Neural crest cell (in vitro differentiated cells): Measurements from ENCODE around the gene CENPP. TPM values are rescaled to one million over a fixed set of nuclear protein-coding genes. Genes with fewer than 3 reads are reported as not detected.
A peak's percentile ranks its signal among the peaks of the same experiment; 100 is the strongest.

ENCODE experiments used
- DNase-seq: peaks from one replicate; pipeline ENCODE4 v3.0.0; 2021; ENCODE audit warnings: low read depth, mixed read lengths, low spot score
- H3K27ac Mint-ChIP-seq: one replicate; pipeline ENCODE4 v1.8.0; 2021; ENCODE audit warnings: mild to moderate bottlenecking, mixed read lengths; ENCODE audit not compliant: unreplicated experiment
- H3K27me3 Mint-ChIP-seq: 2 replicates; pipeline ENCODE4 v1.8.0; 2021; ENCODE audit warnings: low read depth, mild to moderate bottlenecking, mixed read lengths
- H3K36me3 Mint-ChIP-seq: 2 replicates; pipeline ENCODE4 v1.8.0; 2021; ENCODE audit warnings: low read depth, mild to moderate bottlenecking, mixed read lengths
- H3K4me1 Mint-ChIP-seq: 2 replicates; pipeline ENCODE4 v1.8.0; 2021; ENCODE audit warnings: mixed read lengths
- H3K4me3 Mint-ChIP-seq: one replicate; pipeline ENCODE4 v1.8.0; 2021; ENCODE audit warnings: mild to moderate bottlenecking, mixed read lengths
- H3K9me3 Mint-ChIP-seq: 2 replicates; pipeline ENCODE4 v1.8.0; 2021; ENCODE audit warnings: mixed read lengths
- CTCF ChIP-seq: fragments of 200-600 bp; sonication (generic); conservative IDR thresholded peaks from 2 replicates; pipeline ENCODE4 v1.5.0; 2021; ENCODE audit warnings: antibody characterized with exemption, mild to moderate bottlenecking
- total RNA-seq: library from RNA; stranded (reverse); gene quantifications from 2 replicates; pipeline ENCODE4 v1.2.1, GENCODE V29; 2021

CENPP gene
- total RNA-seq, 1 donor from 2014 or later, result 15.7 TPM

- DNase-seq, result no peak
- Mint-ChIP-seq H3K4me3 (no peak overlapping the region), H3K36me3 (peaks cover 13% of the 10 kb centered on the region), H3K9me3 (no peaks in the 10 kb centered on the region), H3K4me1 (no peaks in the 10 kb centered on the region), H3K27me3 (no peaks in the 10 kb centered on the region), H3K27ac (no peak overlapping the region)
- TF ChIP-seq CTCF, result no peak
Measured at GRCh38 chr9:92616199-92616641, 290.5 kb downstream of the CENPP start.

- Mint-ChIP-seq H3K4me3 (no peak overlapping the region), H3K27ac (no peak overlapping the region), H3K36me3 (peaks cover 13% of the 10 kb centered on the region), H3K27me3 (no peaks in the 10 kb centered on the region), H3K9me3 (no peaks in the 10 kb centered on the region), H3K4me1 (no peaks in the 10 kb centered on the region)
- no peak for TF ChIP-seq CTCF
- DNase-seq, result no peak
Measured at GRCh38 chr9:92616655-92617111, 290.9 kb downstream of the CENPP start.

GRCh38 chr9:92617195-92617813 lies 291.6 kb downstream of the CENPP start:
- H3K27me3 Mint-ChIP-seq, result no peaks in the 10 kb centered on the region
- DNase-seq, result no peak
- no peak overlapping the region for H3K4me3 Mint-ChIP-seq
- no peak overlapping the region for H3K27ac Mint-ChIP-seq
- H3K4me1 Mint-ChIP-seq, result no peaks in the 10 kb centered on the region
- no peaks in the 10 kb centered on the region for H3K9me3 Mint-ChIP-seq
- H3K36me3 Mint-ChIP-seq, result peaks cover 9% of the 10 kb centered on the region
- no peak for TF ChIP-seq CTCF

- no peaks in the 10 kb centered on the region for H3K9me3 Mint-ChIP-seq
- H3K27me3 Mint-ChIP-seq, result no peaks in the 10 kb centered on the region
- H3K4me3 Mint-ChIP-seq, result no peak overlapping the region
- no peaks in the 10 kb centered on the region for H3K4me1 Mint-ChIP-seq
- no peak for TF ChIP-seq CTCF
- peaks cover 8% of the 10 kb centered on the region for H3K36me3 Mint-ChIP-seq
- DNase-seq, result no peak
- H3K27ac Mint-ChIP-seq, result peak overlapping the region; percentile 19
Measured at GRCh38 chr9:92617951-92618510, 292.3 kb downstream of the CENPP start.

- no peak overlapping the region for H3K27ac Mint-ChIP-seq
- no peak for DNase-seq
- TF ChIP-seq CTCF, result no peak
- H3K27me3 Mint-ChIP-seq, result no peaks in the 10 kb centered on the region
- H3K4me1 Mint-ChIP-seq, result no peaks in the 10 kb centered on the region
- H3K9me3 Mint-ChIP-seq, result no peaks in the 10 kb centered on the region
- no peak overlapping the region for H3K4me3 Mint-ChIP-seq
- peaks cover 8% of the 10 kb centered on the region for H3K36me3 Mint-ChIP-seq
Measured at GRCh38 chr9:92618633-92619225, 293.0 kb downstream of the CENPP start.
